OCI-LY1 (cell line): ENCODE measurements around the gene RERE.

Experiments used
- H2AFZ ChIP-seq: fragments of 200-600 bp; sonication (generic), shearing (Covaris generic); 2 replicates; pipeline ENCODE4 v1.6.0; 2014; ENCODE audit warnings: antibody characterized with exemption, mild to moderate bottlenecking, low read length
- H3F3A ChIP-seq: fragments of 200-600 bp; sonication (generic), shearing (Covaris generic); 2 replicates; pipeline ENCODE4 v1.6.0; 2014; ENCODE audit warnings: mild to moderate bottlenecking, antibody characterized with exemption, low read length, moderate library complexity; ENCODE audit not compliant: insufficient read depth
- H3K27ac ChIP-seq: fragments of 200-600 bp; sonication (generic); 2 replicates; pipeline ENCODE4 v1.5.1; 2014; ENCODE audit warnings: low read length, mixed run types, mild to moderate bottlenecking, low read depth; ENCODE audit not compliant: poor library complexity, severe bottlenecking
- H3K27me3 ChIP-seq: fragments of 200-600 bp; sonication (generic); 2 replicates; pipeline ENCODE4 v1.6.0; 2014; ENCODE audit warnings: antibody characterized with exemption, mild to moderate bottlenecking, low read length, moderate library complexity; ENCODE audit not compliant: insufficient read depth
- H3K36me3 ChIP-seq: fragments of 200-600 bp; sonication (generic); 2 replicates; pipeline ENCODE4 v1.6.1; 2014; ENCODE audit warnings: mild to moderate bottlenecking, antibody characterized with exemption, low read length, moderate library complexity, mixed read lengths; ENCODE audit not compliant: insufficient read depth
- H3K4me1 ChIP-seq: fragments of 200-600 bp; sonication (generic); 2 replicates; pipeline ENCODE4 v1.5.1; 2014; ENCODE audit warnings: mild to moderate bottlenecking, low read length, moderate library complexity; ENCODE audit not compliant: insufficient read depth, severe bottlenecking
- H3K4me2 ChIP-seq: fragments of 200-600 bp; sonication (generic), shearing (Covaris generic); 2 replicates; pipeline ENCODE4 v1.6.1; 2014; ENCODE audit warnings: low read length
- H3K4me3 ChIP-seq: fragments of 200-600 bp; sonication (generic); 2 replicates; pipeline ENCODE4 v1.5.1; 2014; ENCODE audit warnings: low read length, low read depth, mild to moderate bottlenecking, mixed read lengths; ENCODE audit not compliant: poor library complexity, severe bottlenecking
- H3K79me2 ChIP-seq: fragments of 200-600 bp; shearing (Covaris generic); 2 replicates; pipeline ENCODE4 v1.6.1; 2016; ENCODE audit warnings: mixed run types, low read length, mixed read lengths; ENCODE audit not compliant: insufficient read depth
- H3K9ac ChIP-seq: fragments of 200-600 bp; sonication (generic), shearing (Covaris generic); 2 replicates; pipeline ENCODE4 v1.6.1; 2014; ENCODE audit warnings: mild to moderate bottlenecking, low read length, mixed read lengths
- H3K9me2 ChIP-seq: fragments of 200-600 bp; sonication (generic), shearing (Covaris generic); 2 replicates; pipeline ENCODE4 v1.6.1; 2014; ENCODE audit warnings: low read depth, mild to moderate bottlenecking, low read length, mixed read lengths
- H3K9me3 ChIP-seq: fragments of 200-600 bp; shearing (Covaris generic); 2 replicates; pipeline ENCODE4 v1.6.1; 2014; ENCODE audit warnings: low read length, mixed read lengths
- H4K20me1 ChIP-seq: fragments of 200-600 bp; sonication (generic), shearing (Covaris generic); 2 replicates; pipeline ENCODE4 v1.6.0; 2016; ENCODE audit warnings: mild to moderate bottlenecking, low read length; ENCODE audit not compliant: insufficient read depth
- EZH2 ChIP-seq: fragments of 200-600 bp; sonication (generic), shearing (Covaris generic); IDR thresholded peaks from 2 replicates; pipeline ENCODE4 v1.8.0; 2017; ENCODE audit warnings: borderline replicate concordance, mixed run types, mild to moderate bottlenecking, antibody characterized with exemption, low read length, moderate library complexity, mixed read lengths
- TF ChIP-seq, protein P1 (sequence below): fragments of 200-600 bp; sonication (generic), shearing (Covaris generic); IDR thresholded peaks from 2 replicates; pipeline ENCODE4 v1.5.1; 2017; ENCODE audit warnings: mild to moderate bottlenecking, antibody characterized with exemption, low read length, moderate library complexity, mixed read lengths

RERE gene

GRCh38 chr1:8745749-8746390 lies 71.6 kb downstream of the RERE start:
- Histone ChIP-seq H3K4me1 (peaks cover 5% of the 10 kb centered on the region), H3K27me3 (no peaks in the 10 kb centered on the region), H3K9me3 (0 out of 2 replicates have a peak, but pooled peaks cover 3% of the 10 kb centered on the region), H3F3A (no peaks in the 10 kb centered on the region), H2AFZ (no peak overlapping the region), H3K4me3 (no peak overlapping the region), H3K9me2 (no peaks in the 10 kb centered on the region), H3K4me2 (no peak overlapping the region), H3K79me2 (no peaks in the 10 kb centered on the region), H4K20me1 (no peaks in the 10 kb centered on the region), H3K9ac (no peak overlapping the region), H3K27ac (no peak overlapping the region), H3K36me3 (no peaks in the 10 kb centered on the region)
- no peak for TF ChIP-seq EZH2
- TF ChIP-seq, protein P1, sequence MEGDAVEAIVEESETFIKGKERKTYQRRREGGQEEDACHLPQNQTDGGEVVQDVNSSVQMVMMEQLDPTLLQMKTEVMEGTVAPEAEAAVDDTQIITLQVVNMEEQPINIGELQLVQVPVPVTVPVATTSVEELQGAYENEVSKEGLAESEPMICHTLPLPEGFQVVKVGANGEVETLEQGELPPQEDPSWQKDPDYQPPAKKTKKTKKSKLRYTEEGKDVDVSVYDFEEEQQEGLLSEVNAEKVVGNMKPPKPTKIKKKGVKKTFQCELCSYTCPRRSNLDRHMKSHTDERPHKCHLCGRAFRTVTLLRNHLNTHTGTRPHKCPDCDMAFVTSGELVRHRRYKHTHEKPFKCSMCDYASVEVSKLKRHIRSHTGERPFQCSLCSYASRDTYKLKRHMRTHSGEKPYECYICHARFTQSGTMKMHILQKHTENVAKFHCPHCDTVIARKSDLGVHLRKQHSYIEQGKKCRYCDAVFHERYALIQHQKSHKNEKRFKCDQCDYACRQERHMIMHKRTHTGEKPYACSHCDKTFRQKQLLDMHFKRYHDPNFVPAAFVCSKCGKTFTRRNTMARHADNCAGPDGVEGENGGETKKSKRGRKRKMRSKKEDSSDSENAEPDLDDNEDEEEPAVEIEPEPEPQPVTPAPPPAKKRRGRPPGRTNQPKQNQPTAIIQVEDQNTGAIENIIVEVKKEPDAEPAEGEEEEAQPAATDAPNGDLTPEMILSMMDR, result no peak

- no peak for TF ChIP-seq EZH2
- TF ChIP-seq, protein P1, result no peak
- Histone ChIP-seq H3K36me3 (no peaks in the 10 kb centered on the region), H3K27ac (no peak overlapping the region), H3K9me3 (0 out of 2 replicates have a peak, but pooled peaks cover 3% of the 10 kb centered on the region), H3K4me3 (no peak overlapping the region), H3F3A (no peaks in the 10 kb centered on the region), H3K9me2 (no peaks in the 10 kb centered on the region), H2AFZ (no peak overlapping the region), H3K9ac (no peak overlapping the region), H3K4me1 (peaks cover 5% of the 10 kb centered on the region), H3K4me2 (no peak overlapping the region), H3K79me2 (no peaks in the 10 kb centered on the region), H3K27me3 (no peaks in the 10 kb centered on the region), H4K20me1 (no peaks in the 10 kb centered on the region)
These were observed 72.1 kb downstream of the RERE start for GRCh38 chr1:8745346-8745745.

- Histone ChIP-seq H3K27ac (no peak overlapping the region), H3K36me3 (no peaks in the 10 kb centered on the region; the same call in 1 of the 2 replicates), H3K4me2 (no peak overlapping the region)
These were observed 75.2 kb downstream of the RERE start for GRCh38 chr1:8742022-8742924.

More at GRCh38 chr1:8742022-8742924, 75.2 kb downstream of the RERE start:
- Histone ChIP-seq H3K79me2 (no peaks in the 10 kb centered on the region), H3K9me3 (peaks cover 12% of the 10 kb centered on the region; the same call in 1 of the 2 replicates), H4K20me1 (no peaks in the 10 kb centered on the region), H2AFZ (no peak overlapping the region), H3K9me2 (no peaks in the 10 kb centered on the region), H3K9ac (no peak overlapping the region), H3K4me1 (peaks cover 5% of the 10 kb centered on the region), H3K4me3 (no peak overlapping the region), H3K27me3 (no peaks in the 10 kb centered on the region), H3F3A (no peaks in the 10 kb centered on the region)
- TF ChIP-seq, protein P1, result no peak
- TF ChIP-seq EZH2, result no peak
